GM21367 (cell line): ENCODE data around the gene ABCF2.

Experiments
- ATAC-seq: cut with Tn5 transposase; IDR thresholded peaks from one replicate; pipeline ENCODE4 v1.9.1; 2021; ENCODE audit not compliant: unreplicated experiment

The ABCF2 gene

GRCh38 chr7:151195616-151196450, 31.2 kb downstream of the ABCF2 start:
- no peak for ATAC-seq

DNA sequence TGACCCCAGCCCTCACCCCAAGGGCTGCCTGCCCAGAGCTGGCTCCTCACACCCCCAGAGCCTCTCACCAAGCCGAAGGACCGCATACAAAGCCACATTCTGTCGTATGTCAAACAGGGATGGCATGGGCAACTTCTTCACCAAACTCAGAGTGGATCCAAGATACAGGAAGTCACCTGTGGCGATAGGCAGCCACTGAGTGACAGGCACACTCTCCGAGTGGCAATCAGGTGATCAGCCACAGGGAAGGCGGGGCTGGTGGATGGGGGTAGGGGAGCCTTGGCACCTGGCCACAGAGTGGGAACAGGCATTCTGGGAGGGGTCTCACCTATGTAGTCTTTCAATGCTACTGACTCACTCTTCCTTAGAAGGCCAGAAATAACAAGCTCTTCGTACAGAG, 32.8 kb downstream of the ABCF2 start:
- no peak for ATAC-seq

DNA sequence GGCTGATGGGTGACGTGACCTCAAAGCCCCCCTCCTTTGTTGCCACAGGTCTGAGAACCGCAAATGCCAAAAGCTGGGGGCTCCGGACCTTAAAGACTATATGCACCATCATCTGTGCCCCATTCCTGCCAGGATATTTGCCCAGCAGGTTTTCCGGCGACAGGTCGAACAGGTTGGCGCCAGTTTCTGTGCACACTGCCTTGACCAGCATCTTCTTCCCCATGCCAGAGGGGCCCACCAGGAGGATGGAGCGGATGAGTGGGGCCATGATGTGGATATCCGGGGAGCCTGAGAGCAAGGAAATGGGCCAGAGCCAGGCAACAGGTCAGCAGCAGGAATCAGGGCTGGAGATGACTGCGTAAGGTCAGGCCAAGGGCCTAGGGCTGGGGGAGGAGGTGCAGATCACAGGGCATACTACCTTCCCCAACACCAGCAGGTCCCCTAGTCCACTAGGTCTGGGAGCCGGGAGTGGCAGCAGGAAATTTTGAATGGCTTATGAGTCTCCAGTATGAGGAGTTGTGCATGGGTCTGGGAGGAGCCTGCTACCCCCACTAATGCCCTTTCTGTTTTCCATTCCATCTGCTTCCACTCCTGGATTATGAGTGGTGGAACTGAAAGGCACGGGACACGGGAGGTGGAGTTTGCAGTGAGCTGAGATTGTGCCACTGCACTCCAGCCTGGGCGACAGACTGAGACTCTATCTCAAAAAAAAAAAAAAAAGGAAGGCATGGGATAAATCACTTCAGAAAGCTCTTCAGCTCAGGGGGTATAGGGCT, 33.6 kb downstream of the ABCF2 start:
- no peak for ATAC-seq

GRCh38 chr7:151192002-151192539, 34.9 kb downstream of the ABCF2 start:
- no peak for ATAC-seq

DNA sequence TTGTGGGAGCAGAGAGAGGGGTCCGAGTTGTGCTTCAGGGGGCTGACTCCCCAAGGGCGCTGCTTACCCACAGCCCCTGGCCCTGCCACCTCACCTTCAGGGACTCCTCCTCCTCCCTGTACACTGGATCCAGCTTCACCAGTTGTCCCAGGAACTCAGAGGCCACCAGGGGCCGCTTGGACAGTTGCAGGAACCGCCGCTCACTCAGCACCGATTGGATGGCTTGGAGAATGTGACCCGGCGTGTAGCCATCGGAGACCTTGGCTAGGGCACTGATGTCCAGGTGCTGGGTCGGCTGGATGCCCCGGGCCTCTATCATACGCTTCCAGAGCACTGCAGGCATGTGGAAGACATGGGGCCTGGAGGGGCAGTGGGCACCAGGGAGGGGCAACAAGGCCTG, 35.5 kb downstream of the ABCF2 start:
- ATAC-seq: no peak

DNA sequence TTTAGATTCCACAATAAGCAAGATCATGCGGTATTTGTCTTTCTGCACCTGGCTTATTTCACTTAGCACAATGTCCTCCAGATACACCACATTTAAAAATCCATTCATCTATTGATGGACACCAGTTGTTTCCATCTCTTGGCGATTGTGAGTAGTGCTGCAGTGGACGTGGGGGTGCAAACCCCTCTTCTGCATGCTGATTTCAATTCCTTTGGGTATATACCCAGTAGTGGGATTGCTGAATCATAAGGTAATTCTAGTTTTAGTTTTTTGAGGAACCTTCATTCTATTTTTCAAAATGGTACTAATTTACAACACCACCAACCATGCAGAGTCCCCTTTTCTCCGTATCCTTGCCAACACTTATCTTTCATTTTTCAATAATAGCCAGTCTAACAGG, 38.0 kb downstream of the ABCF2 start:
- no peak for ATAC-seq

- ATAC-seq: no peak
Observed at GRCh38 chr7:151188252-151188542, 38.8 kb downstream of the ABCF2 start.

DNA sequence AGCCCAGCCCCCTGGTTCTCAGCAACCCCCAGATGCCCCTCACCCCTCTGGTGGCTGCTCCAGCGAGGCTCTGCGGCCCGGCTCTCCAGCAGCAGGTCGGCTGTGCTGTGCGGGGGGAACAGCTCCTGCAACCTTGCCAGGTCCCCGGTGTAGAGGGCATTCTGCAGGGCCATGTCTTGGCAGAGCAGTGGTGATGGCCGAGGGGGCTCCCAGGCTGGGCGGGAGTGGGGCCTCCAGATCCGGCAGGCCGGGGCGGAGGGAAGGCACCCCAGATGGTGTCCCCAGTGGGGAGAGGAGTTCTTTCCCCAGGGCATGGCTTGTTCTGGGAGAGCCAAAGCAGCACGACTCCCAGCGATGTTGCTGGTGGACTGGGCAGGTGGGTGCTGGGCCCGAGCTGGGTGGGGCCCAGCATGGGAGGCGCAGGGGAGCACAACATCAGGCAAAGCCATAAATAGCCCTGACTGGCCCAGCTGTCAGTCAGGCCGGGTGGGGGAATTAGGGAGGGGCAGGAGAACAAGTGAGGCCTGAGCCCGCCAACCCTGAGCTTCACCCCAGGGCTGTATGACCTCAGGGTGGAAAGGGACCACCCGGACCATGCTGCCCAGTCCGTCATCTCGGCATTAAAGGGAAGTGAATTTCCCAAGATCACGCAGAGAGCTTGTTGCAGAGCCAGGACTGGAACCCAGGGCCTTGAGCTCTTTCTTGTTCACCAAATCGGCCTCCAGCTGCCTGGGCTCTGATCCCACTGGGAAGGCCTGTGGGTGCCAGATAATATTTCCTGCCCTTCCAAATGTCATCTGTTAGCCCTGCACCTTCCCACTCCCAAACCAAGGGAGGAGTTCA, 39.4 kb downstream of the ABCF2 start:
- no peak for ATAC-seq

DNA sequence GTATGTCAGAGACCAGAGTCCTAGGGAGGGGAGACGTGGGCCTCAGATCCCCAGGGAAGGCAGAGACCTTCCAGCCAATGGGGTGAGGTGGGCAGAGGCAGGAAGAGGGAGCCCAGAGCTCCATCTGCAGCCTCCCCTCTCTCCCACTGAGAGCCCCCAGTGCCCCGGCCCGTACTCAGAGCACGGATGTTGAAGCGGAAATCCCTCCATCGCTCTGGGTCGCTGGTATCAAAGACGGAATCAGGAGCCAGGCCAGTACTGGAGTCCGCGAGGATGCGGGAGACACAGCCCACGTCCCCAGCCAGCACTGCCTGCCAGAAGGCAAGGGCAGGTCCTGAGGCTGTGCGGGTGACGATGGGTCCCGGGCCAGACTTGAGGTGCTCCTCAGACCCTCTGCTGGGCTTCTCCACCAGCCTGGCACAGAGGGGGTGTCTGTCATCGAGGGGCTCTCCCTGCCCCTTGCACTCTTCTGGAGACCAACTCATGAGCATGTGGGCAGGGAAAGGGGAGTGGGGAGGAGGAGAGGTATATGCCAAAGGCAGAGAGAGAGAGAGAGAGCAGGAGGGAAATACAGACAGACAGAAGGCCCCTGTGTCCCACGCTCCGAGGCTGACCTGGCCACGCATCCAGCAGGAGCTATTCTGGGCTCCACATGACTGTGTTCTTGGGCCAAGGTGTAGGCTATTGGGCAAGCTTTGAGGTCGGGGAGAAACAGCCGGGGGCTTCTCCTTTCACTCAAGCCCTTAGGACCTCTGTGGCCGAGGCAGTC, 40.2 kb downstream of the ABCF2 start, which contains the start of gene ASB10:
Gene ASB10, minus strand, starts transcription at position 611 of the 769 bp plus-strand sequence. Its CDS starts 120 bp downstream, at position 491.
- ATAC-seq: no peak

DNA sequence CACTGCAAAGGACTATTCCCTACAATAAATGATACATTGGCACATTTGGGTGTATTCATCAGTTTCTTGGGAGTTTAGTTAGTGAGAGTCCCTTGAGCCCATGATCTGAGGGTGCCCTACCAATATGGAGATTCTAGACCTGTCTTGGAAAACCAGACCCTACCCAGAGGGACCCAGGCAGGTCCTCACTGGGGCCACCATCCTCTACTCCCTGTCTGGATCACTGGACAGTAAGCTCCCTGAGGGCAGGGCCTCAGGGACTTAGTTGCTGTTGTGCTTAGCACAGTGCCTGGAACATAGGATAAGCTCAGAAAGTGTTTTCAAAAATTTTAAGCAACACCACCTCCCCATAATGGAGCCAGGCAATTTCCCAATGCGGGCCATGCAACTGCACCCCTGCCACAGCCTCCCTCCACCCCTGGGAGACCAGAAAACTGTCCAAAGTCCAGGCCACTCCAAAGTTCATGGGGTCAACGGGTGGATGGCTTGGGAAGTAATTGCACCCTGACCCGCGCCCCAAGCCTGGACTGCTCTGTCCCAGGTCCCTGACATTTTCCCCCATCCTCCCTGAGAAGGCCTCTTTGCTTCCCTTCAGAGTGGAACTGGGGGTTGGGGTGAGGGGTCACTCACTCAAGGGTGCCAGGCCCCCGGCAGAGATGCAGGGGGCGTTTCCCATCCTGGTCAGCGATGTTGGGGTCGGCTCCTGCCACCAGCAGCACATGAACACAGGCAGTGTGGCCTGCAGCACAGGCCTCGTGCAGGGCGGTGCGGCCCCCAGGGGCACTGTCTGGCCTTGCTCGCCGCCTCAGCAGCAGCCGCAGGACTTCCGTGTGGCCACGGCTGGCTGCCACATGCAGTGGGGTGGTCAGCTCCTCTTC, 41.0 kb downstream of the ABCF2 start:
- ATAC-seq: no peak

- no peak for ATAC-seq
Observed at GRCh38 chr7:151181011-151181431, 46.0 kb downstream of the ABCF2 start.

DNA sequence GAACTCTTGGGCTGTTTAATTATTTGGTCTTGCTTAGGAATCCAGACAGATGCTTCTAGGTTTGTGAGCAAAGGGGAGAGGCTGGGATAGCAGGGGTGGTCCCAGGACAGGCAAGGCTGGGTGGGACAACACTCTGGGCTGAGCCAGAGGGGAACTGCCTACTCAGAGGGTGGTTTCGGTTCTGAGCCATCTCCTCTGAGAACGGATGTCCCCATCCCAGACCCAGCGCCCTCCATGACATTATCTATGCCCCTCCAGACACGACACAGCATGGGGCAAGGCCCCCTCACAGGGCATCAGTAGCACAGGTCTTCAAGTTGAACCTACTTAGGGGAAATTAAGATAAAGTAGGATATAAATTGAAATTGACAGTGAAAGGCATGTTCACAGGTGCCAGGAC, 47.1 kb downstream of the ABCF2 start:
- no peak for ATAC-seq

DNA sequence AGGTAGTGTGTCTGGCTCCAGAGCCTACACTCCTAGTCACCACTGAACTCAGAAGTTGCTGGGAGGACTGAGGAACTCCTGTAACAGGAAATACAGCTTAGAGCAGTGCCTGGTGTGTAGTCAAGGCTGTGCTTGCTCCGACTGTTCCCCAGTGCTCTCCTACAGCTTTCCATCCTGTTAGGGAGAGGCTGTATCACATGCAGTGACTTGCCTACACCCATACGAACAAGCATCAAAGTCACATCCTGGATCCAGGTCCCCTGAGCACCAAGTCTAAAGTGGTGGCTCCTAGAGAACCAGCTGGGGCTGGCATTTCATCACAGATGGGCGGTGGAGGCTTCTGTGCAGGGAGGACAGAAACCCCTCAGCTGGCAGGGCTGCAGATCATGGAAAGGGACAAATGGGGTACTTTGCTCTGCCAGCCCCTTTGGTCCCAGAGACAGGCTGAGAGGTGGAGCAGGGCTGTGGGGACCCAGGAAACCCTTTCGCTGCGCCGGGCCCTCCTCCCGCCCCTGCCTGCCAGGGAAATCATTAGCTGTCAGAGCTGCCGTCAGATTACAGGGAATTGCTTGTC, 47.6 kb downstream of the ABCF2 start:
- ATAC-seq: no peak

DNA sequence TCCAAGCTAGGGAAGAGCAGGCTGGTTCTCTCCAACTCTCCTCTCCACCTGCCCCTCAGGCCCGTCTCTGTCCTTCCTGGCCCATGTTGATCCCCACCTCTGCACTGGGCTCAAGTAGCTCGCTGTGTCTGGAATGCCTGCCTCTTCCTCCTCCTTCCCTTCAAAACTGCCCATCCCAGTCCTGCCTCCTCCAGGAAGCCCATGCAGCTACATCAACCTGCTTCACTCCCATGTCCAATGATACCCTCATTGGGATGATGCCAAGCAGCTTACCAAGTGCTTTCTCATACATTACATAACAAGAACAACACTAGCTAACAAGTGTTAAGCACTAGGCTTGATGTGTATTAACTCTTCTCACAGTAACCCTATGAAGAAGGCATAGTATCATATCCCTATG, 48.2 kb downstream of the ABCF2 start:
- no peak for ATAC-seq

DNA sequence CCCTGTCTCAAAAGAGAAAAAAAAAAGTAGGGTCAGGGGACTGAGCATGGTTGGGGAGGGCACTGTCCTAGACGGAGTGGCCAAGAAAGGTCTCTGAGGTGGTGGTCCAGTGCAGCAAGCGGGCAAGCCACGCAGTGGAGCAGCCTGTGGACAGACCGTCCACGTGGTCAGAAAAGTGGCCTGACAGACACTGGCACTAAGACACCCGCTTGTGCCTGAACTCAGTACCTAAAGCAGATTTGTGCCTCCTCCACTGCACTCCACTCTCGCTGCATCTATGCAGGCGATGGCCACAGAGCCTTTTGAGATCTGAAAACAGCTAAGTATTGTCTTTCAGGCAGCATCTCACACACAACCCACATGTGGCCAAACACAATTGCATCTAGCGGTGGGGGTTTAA, 48.8 kb downstream of the ABCF2 start:
- no peak for ATAC-seq

DNA sequence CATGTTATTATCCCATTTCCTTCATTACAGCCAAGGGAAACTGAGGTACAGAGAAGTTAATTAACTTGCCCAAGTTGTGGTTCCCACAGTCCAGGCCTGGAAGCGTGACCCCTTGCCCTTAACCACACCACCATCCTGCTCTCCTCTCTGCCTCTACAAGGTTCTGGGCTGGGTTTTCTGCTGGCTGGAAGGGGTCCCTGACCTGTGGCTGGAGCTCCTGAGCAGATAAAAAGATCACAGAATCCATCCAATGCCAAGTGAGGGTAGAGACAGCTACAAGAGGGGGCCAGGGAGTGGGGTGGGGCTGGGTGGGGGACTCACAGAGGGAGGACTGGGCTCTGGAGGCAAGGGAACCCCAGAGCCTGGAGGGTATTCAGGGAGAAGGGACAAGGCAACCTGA, 49.7 kb downstream of the ABCF2 start:
- ATAC-seq: no peak

DNA sequence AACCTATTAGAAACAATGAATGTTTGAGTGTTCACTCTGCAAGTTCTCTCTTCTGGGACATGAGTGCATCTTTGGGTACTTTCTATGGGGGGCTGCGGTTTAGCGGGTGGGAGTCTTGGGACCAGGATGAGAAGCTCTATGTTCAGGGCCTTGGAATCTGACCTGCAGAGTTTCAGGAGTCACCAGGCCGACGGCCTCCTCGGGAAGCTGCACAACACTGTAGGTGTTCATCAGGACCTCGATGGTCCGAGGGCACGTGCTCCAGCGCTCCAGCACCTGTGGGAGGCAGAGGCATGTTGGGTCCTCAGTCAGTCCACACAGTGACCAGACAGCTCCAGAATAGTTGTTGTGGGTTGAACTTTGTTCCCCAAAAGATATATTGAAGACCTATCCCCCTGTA, 50.6 kb downstream of the ABCF2 start:
- no peak for ATAC-seq

DNA sequence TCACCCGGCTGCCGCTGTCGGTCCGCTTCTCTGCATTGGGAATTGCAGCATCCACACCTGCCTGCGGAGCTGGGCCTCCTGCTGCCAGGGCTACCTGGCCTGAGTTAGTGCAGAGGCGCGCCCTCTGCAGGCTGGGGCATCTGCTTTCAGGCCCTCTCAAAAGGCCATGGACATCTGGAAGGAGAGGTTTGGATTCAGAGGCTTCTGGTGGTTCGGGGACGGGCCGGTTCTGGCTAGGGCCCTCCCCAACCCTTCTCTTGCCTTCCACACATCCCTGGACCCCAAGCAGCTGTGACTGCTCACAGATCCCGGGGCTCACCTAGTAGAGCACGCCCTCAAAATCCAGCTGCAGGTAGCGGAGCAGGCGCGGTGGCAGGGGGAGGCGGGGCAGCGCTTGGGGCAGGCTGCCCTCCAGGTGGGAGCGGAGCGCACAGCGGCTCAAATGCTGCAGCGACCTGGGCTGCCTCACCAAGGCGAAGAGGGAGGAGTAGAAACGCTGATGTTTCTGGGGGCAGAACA, 51.2 kb downstream of the ABCF2 start:
- ATAC-seq: no peak
